Stomach smooth muscle (tissue), 2 donors: ENCODE measurements around the gene SWI5.
"Not testable (repeated sequence)": the region's sequence is repeated elsewhere in the genome, so short reads cannot be mapped to it uniquely, and the experiment has no call there.

Experiments used
- H3K27ac ChIP-seq: one replicate; pipeline ENCODE4 v1.7.0; 2013; ENCODE audit warnings: mild to moderate bottlenecking, low read length, inconsistent platforms
- H3K27me3 ChIP-seq, 2 donors: one replicate each; pipeline ENCODE4 v1.7.0; 2013; ENCODE audit warnings: low read length in 2 of 2; ENCODE audit not compliant: insufficient read depth in 2 of 2, control insufficient read depth in 1 of 2
- H3K36me3 ChIP-seq, 2 donors: one replicate each; pipeline ENCODE4 v1.7.0; 2013; ENCODE audit warnings: low read length in 2 of 2; ENCODE audit not compliant: control insufficient read depth in 2 of 2, insufficient read depth in 2 of 2
- H3K4me1 ChIP-seq: one replicate; pipeline ENCODE4 v1.7.0; 2013; ENCODE audit warnings: low read length; ENCODE audit not compliant: control insufficient read depth, insufficient read depth
- H3K4me3 ChIP-seq, 2 donors: one replicate each; pipeline ENCODE4 v1.7.0; 2013; ENCODE audit warnings: low read length in 2 of 2
- H3K9ac ChIP-seq, 2 donors: one replicate each; pipeline ENCODE4 v1.7.0; 2013; ENCODE audit warnings: low read length in 2 of 2, mild to moderate bottlenecking in 1 of 2
- H3K9me3 ChIP-seq, 2 donors: one replicate each; pipeline ENCODE4 v1.7.0; 2013; ENCODE audit warnings: low read length in 2 of 2; ENCODE audit not compliant: control insufficient read depth in 2 of 2
- donor health status: healthy.
- donor health status: Pancreatic carcinoma.

SWI5 gene

DNA sequence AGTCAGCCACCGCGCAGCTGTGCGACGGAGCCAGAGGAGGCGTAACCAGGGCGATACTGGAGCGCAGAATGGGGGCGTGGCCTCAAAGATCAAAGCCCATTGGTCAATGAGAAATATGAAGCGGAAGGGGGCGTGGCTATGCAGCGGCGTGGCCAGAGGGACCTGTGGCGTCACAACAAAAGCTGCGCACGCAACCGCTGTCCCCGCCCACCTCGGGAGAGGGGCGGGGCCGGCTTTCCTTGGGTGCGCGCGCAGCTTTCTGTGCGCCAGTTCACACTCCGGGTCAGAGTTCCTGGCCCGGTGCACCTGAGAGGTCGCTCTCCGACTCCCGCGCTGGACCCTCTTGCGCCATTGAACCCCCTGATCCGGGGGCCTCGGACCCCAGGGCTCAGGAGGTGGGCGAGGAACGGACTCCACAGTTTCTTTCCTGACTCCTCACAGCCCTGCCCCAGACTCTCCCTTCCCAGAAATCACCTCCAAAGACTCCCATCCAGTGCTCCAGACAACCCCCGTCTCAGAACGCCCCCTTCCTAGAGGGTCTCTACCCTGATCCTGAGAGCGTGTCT is at the start of gene SWI5:
Gene SWI5, plus strand, starts transcription at position 269 of the 566 bp plus-strand sequence.
- Histone ChIP-seq H3K9ac (peak within 1 kb of the TSS; percentile 91 to 97), H3K27ac (peak within 1 kb of the TSS; percentile 76), H3K9me3 (no peaks in the 10 kb centered on the region), H3K27me3 (no peaks in the 10 kb centered on the region), H3K4me3 (peak within 1 kb of the TSS; percentile 87 to 92), H3K4me1 (peaks cover 29% of the 10 kb centered on the region), H3K36me3 (peaks cover 9 to 14% of the 10 kb centered on the region in 2 donors)

GRCh38 chr9:128226412-128226801 is 49.7 kb upstream of the SWI5 start:
- H3K27me3 ChIP-seq: no peaks in the 10 kb centered on the region
- H3K9ac ChIP-seq: no peak overlapping the region
- no peaks in the 10 kb centered on the region for H3K4me1 ChIP-seq
- H3K36me3 ChIP-seq: no peaks in the 10 kb centered on the region
- no peak overlapping the region for H3K4me3 ChIP-seq
- H3K9me3 ChIP-seq: no peaks in the 10 kb centered on the region
- H3K27ac ChIP-seq: no peak overlapping the region

DNA sequence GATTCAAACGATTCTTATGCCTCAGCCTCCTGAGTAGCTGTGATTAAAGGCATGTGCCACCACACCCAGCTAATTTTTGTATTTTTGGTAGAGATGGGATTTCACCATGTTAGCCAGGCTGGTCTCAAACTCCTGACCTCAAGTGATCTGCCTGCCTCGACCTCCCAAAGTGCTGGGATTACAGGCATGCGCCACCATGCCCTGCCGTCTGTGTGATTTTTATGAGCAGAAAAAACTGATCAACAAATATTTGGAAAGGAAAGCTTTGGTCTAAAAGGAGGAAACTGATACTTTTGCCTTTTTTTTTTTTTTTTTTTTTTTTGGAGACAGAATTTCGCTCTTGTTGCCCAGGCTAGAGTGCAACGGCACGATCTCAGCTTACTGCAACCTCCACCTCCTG is 45.2 kb upstream of the SWI5 start:
- not testable (repeated sequence) for H3K36me3 ChIP-seq, H3K4me3 ChIP-seq, H3K9ac ChIP-seq, H3K27me3 ChIP-seq, H3K27ac ChIP-seq, H3K9me3 ChIP-seq, H3K4me1 ChIP-seq

DNA sequence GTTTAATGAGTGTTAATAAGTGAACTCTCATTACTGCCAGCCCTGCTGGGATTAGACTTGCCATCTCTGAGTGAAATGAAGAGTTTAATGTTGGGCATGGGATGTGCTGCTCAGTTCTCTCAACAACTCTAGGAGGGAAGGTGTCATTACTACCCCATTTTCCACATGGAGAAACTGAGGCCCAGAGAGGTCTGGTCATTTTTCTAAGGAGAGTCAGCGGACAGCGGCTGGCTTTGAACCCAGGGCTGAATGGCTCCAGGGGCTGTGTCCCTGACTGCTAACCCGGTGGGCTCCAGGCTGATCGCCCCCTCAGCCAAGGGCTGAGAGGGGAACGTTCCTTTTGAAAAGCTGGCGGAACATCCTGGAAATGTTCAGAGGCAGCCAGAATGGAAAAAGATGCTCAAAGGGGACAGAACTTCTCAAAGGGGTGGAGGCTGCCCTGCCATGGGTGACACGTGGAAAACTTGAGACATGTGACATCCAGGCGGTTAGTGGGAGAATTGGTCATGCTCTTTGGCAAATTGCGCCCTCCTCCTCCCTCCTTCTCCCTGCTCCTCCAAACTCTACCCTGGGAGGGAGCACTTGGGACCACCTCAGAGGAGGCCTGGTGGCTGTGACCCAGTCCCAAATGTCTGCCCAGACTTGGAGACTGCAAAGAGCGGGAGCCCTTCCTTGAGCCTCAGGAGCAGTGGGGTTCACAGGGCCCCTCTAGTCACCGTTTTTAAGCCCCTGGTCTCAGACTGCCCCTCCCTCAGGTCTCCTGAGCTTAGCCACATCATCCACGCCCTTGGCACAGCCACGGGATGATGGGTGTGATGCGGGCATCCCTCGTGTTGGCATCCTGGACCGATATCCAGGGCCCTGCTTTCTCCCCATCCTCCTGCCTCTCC is 44.2 kb upstream of the SWI5 start:
- Histone ChIP-seq H3K4me1 (no peaks in the 10 kb centered on the region), H3K27ac (no peak overlapping the region), H3K9me3 (no peaks in the 10 kb centered on the region), H3K27me3 (no peaks in the 10 kb centered on the region), H3K9ac (no peak overlapping the region), H3K36me3 (no peaks in the 10 kb centered on the region), H3K4me3 (no peak overlapping the region)

GRCh38 chr9:128232528-128233428 is 43.3 kb upstream of the SWI5 start:
- Histone ChIP-seq H3K4me1 (no peaks in the 10 kb centered on the region), H3K27ac (no peak overlapping the region), H3K9me3 (no peaks in the 10 kb centered on the region), H3K4me3 (no peak overlapping the region), H3K9ac (no peak overlapping the region), H3K36me3 (no peaks in the 10 kb centered on the region), H3K27me3 (no peaks in the 10 kb centered on the region)

DNA sequence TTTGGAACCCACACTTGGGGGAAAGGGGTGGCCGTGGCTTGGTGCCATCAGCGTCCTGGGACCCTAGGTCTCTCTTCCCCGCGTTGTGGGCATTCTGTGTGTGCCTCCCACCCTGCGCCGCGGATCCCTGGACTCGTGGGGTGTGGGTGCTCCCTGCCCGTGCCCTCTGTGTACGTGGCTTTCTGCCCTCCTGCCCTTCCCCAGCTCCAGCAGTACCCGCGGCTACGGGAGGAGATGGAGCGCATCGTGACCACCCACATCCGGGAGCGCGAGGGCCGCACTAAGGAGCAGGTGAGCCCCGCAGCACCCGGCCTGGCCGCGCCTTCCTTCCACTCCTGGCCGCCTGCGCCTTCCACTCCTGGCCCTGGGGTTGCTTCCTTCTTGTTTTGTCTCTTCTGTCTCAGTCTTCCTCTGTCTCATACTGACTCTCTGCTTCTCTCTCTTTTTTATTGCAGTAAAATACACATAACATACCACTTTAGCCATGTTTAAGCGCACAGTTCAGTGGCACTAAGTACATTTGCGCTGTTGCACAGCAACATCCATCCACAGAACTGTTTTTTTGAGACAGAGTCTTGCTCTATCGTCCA is 42.2 kb upstream of the SWI5 start:
- Histone ChIP-seq H3K9ac (no peak overlapping the region), H3K27me3 (no peaks in the 10 kb centered on the region), H3K27ac (no peak overlapping the region), H3K9me3 (no peaks in the 10 kb centered on the region), H3K4me1 (no peaks in the 10 kb centered on the region), H3K4me3 (no peak overlapping the region), H3K36me3 (no peaks in the 10 kb centered on the region)

DNA sequence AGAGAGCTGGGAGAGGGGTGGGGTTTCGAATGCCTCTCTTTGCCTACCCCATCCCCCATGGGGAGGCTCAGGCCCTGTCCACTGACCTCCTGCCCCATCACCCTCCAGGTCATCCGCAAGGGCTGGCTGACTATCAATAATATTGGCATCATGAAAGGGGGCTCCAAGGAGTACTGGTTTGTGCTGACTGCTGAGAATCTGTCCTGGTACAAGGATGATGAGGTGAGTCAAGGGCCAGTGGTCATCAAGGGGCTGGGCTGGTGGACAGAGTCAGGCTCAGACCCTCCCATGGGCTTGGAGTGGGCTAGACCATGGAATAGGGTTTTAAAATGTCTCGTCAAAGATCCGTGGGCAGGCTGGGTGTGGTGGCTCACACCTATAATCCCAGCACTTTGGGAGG is 34.0 kb upstream of the SWI5 start:
- Histone ChIP-seq H3K27ac (peak overlapping the region; percentile 41), H3K4me3 (no peak overlapping the region), H3K9me3 (no peaks in the 10 kb centered on the region), H3K36me3 (no peaks in the 10 kb centered on the region), H3K9ac (no peak overlapping the region), H3K27me3 (peaks cover 2% of the 10 kb centered on the region in 2 donors), H3K4me1 (peaks cover 10% of the 10 kb centered on the region)

GRCh38 chr9:128242828-128243214 is 33.3 kb upstream of the SWI5 start:
- Histone ChIP-seq H3K36me3 (no peaks in the 10 kb centered on the region), H3K4me3 (no peak overlapping the region), H3K9me3 (no peaks in the 10 kb centered on the region), H3K27me3 (peaks cover 2% of the 10 kb centered on the region in 2 donors), H3K4me1 (peaks cover 10% of the 10 kb centered on the region), H3K9ac (no peak overlapping the region), H3K27ac (peak overlapping the region; percentile 18)

GRCh38 chr9:128243215-128244018 is 32.7 kb upstream of the SWI5 start:
- H3K36me3 ChIP-seq: no peaks in the 10 kb centered on the region
- H3K27me3 ChIP-seq: peaks cover 2% of the 10 kb centered on the region in 2 donors
- no peaks in the 10 kb centered on the region for H3K9me3 ChIP-seq
- peaks cover 10% of the 10 kb centered on the region for H3K4me1 ChIP-seq
- no peak overlapping the region for H3K9ac ChIP-seq
- peak overlapping the region in 1 of 2 donors; percentile 63 for H3K4me3 ChIP-seq
- peak overlapping the region; percentile 18 for H3K27ac ChIP-seq
